HepG2 (cell line): Measurements from ENCODE around the gene HLA-DOA. TPM values are rescaled to one million over a fixed set of nuclear protein-coding genes. Genes with fewer than 3 reads are reported as not detected.

Source experiments
- CC2D1A ChIP-seq: sonication (generic); formaldehyde crosslinking; IDR thresholded peaks from 2 replicates; pipeline ENCODE4 v1.8.1; 2023; ENCODE audit warnings: mild to moderate bottlenecking, missing genetic modification reagents
- FOXA3 ChIP-seq: IDR thresholded peaks from 2 replicates; pipeline ENCODE4 v1.6.1; 2016; ENCODE audit warnings: missing genetic modification reagents, missing compliant biosample characterization
- HHEX ChIP-seq: IDR thresholded peaks from 2 replicates; pipeline ENCODE4 v1.6.1; 2016; ENCODE audit warnings: control low read depth
- ISL2 ChIP-seq: sonication (generic); formaldehyde crosslinking; IDR thresholded peaks from 2 replicates; pipeline ENCODE4 v1.5.0; 2020; ENCODE audit warnings: missing genetic modification reagents
- NFE2 ChIP-seq: sonication (generic); formaldehyde crosslinking; IDR thresholded peaks from 2 replicates; pipeline ENCODE4 v1.4.0; 2020; ENCODE audit warnings: missing genetic modification reagents
- NFKB2 ChIP-seq: sonication (generic); formaldehyde crosslinking; IDR thresholded peaks from 2 replicates; pipeline ENCODE4 v1.4.0; 2020; ENCODE audit warnings: missing genetic modification reagents, borderline replicate concordance
- PITX1 ChIP-seq: sonication (generic); formaldehyde crosslinking; IDR thresholded peaks from 2 replicates; pipeline ENCODE4 v1.5.1; 2020; ENCODE audit warnings: mild to moderate bottlenecking, missing genetic modification reagents
- SATB2 ChIP-seq: sonication (generic); formaldehyde crosslinking; IDR thresholded peaks from 2 replicates; pipeline ENCODE4 v1.5.0; 2020; ENCODE audit warnings: missing genetic modification reagents
- TMF1 ChIP-seq: sonication (generic); formaldehyde crosslinking; IDR thresholded peaks from 2 replicates; pipeline ENCODE4 v1.8.1; 2022; ENCODE audit warnings: low read depth, missing genetic modification reagents
- TOPORS ChIP-seq: sonication (generic); formaldehyde crosslinking; IDR thresholded peaks from 2 replicates; pipeline ENCODE4 v1.8.0; 2023; ENCODE audit warnings: mild to moderate bottlenecking, missing genetic modification reagents
- YEATS2 ChIP-seq: sonication (generic); formaldehyde crosslinking; IDR thresholded peaks from 2 replicates; pipeline ENCODE4 v1.4.0; 2020; ENCODE audit warnings: missing genetic modification reagents, borderline replicate concordance
- ZBTB42 ChIP-seq: sonication (generic); formaldehyde crosslinking; IDR thresholded peaks from 2 replicates; pipeline ENCODE4 v1.5.0; 2020; ENCODE audit warnings: mild to moderate bottlenecking, missing genetic modification reagents
- ZNF207 ChIP-seq: fragments of 450-650 bp; IDR thresholded peaks from 2 replicates; pipeline ENCODE4 v1.6.1; 2016; ENCODE audit warnings: antibody characterized with exemption, borderline replicate concordance
- ZNF331 ChIP-seq: sonication (generic); formaldehyde crosslinking; IDR thresholded peaks from 2 replicates; pipeline ENCODE4 v1.4.0; 2020; ENCODE audit warnings: missing genetic modification reagents
- ZNF333 ChIP-seq: sonication (generic); formaldehyde crosslinking; IDR thresholded peaks from 2 replicates; pipeline ENCODE4 v1.4.0; 2020; ENCODE audit warnings: mild to moderate bottlenecking, missing genetic modification reagents, borderline replicate concordance
- ZNF644 ChIP-seq: IDR thresholded peaks from 2 replicates; pipeline ENCODE4 v1.6.1; 2016; ENCODE audit warnings: low read depth
- polyA plus RNA-seq, 8 experiments: library from polyadenylated mRNA; depleted of rRNA in 3 of 8; stranded (reverse) in 7 of 8; unstranded in 1 of 8; fragments of >200 nt; fragmentation: Illumina TruSeq in 4 of 8; extraction: Trizol in 4 of 8; gene quantifications; 2 replicates each; pipeline versions ENCODE4 v1.2.1 to v1.2.3, GENCODE V29; 2011 to 2016; ENCODE audit warnings: low read depth in 4 of 8, missing spikeins in 1 of 8, mixed read lengths in 1 of 8; ENCODE audit not compliant: insufficient read depth in 1 of 8
- total RNA-seq, 5 experiments: library from RNA; depleted of rRNA; stranded (reverse); fragments of >200 nt; fragmentation: Illumina TruSeq; extraction: Trizol; gene quantifications; 2 replicates each; pipeline ENCODE4 v1.2.3, GENCODE V29; 2016; ENCODE audit warnings: low read depth in 1 of 5
- TF ChIP-seq, protein P1 (sequence below): sonication (generic); formaldehyde crosslinking; IDR thresholded peaks from 2 replicates; pipeline ENCODE4 v1.8.1; 2023; ENCODE audit warnings: mild to moderate bottlenecking, missing genetic modification reagents
- TF ChIP-seq, protein P2 (sequence below), 2 experiments: sonication (generic) in 1 of 2; formaldehyde crosslinking in 1 of 2; IDR thresholded peaks; 2 replicates each; pipeline versions ENCODE4 v1.4.0 to v1.6.1; 2018 to 2020; ENCODE audit warnings: missing genetic modification reagents in 2 of 2, borderline replicate concordance in 1 of 2, low read depth in 1 of 2, mild to moderate bottlenecking in 1 of 2, missing biosample characterization in 1 of 2
- TF ChIP-seq, protein P3 (sequence below): sonication (generic); formaldehyde crosslinking; IDR thresholded peaks from 2 replicates; pipeline ENCODE4 v1.9.0; 2021; ENCODE audit warnings: missing genetic modification reagents, borderline replicate concordance
- TF ChIP-seq, protein P4 (sequence below): sonication (generic); formaldehyde crosslinking; IDR thresholded peaks from 2 replicates; pipeline ENCODE4 v1.5.0; 2020; ENCODE audit warnings: missing genetic modification reagents, mild to moderate bottlenecking, borderline replicate concordance

The HLA-DOA gene
- total and polyA plus RNA-seq, 2 of the 13 experiments (the other 11 are each of a cell fraction or from before 2014, with no cell fraction given), result 0.03 to 0.09 TPM

DNA sequence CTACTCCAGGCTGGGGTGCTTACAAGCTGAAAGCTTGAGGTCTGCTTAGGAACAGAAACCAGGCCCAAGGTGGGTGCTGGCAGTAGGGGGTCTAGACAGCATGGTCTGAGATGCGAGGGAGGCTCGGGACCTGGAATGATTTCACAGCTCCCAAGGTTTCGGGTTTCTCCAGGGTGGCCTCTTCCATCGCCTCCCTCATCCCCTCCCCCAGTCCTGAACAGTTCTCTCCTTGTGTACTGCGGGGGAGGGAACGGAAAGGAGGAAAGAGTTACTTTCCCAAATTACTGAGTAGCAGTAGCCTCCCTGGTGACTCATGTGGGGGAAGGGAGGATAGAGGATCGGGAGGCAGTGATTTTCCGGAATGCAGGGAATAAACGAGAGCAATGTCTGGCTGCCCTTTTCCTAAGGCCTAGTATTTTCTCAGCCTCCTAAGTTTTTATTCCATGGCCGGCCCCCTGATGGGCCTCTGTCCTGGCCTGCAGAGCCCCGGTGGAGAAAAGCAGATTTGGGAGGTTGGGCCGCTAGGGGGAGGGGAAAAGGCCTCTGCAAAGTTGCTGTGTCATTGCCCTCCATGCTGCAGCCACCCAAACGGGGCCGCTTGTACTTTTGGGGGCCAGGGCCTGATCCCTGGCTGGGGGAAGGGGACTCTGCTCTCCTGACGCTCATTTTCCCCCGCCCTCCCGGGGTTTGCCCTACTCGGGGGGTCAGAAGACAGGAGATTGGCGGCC is 39.5 kb downstream of the HLA-DOA start (continued):
- TF ChIP-seq NFE2 (peak; percentile 97), NFKB2 (CRISPR knock-in tag) (peak; percentile 24), PITX1 (CRISPR knock-in tag) (peak; percentile 54), ZNF333 (CRISPR knock-in tag) (no peak; the same call in 1 of the 2 replicates), ZNF331 (peak; percentile 4), ZNF644 (CRISPR knock-in tag) (no peak), SATB2 (CRISPR knock-in tag) (0 out of 2 replicates have a peak, but pooled peaks have one; percentile 46), HHEX (CRISPR knock-in tag) (no peak), FOXA3 (CRISPR knock-in tag) (peak; percentile 3), ZNF207 (no peak), ZBTB42 (peak; percentile 45), TOPORS (CRISPR knock-in tag) (no peak; the same call in 1 of the 2 replicates), ISL2 (CRISPR knock-in tag) (0 out of 2 replicates have a peak, but pooled peaks have one; percentile 48), YEATS2 (CRISPR knock-in tag) (peak; percentile 18; the same call in 1 of the 2 replicates), TMF1 (CRISPR knock-in tag) (peak; percentile 5; the same call in 1 of the 2 replicates), CC2D1A (CRISPR knock-in tag) (no peak)
- TF ChIP-seq, protein P1, sequence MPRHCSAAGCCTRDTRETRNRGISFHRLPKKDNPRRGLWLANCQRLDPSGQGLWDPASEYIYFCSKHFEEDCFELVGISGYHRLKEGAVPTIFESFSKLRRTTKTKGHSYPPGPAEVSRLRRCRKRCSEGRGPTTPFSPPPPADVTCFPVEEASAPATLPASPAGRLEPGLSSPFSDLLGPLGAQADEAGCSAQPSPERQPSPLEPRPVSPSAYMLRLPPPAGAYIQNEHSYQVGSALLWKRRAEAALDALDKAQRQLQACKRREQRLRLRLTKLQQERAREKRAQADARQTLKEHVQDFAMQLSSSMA (CRISPR knock-in tag), result peak; percentile 71
- TF ChIP-seq, protein P2, sequence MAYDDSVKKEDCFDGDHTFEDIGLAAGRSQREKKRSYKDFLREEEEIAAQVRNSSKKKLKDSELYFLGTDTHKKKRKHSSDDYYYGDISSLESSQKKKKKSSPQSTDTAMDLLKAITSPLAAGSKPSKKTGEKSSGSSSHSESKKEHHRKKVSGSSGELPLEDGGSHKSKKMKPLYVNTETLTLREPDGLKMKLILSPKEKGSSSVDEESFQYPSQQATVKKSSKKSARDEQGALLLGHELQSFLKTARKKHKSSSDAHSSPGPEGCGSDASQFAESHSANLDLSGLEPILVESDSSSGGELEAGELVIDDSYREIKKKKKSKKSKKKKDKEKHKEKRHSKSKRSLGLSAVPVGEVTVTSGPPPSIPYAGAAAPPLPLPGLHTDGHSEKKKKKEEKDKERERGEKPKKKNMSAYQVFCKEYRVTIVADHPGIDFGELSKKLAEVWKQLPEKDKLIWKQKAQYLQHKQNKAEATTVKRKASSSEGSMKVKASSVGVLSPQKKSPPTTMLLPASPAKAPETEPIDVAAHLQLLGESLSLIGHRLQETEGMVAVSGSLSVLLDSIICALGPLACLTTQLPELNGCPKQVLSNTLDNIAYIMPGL (CRISPR knock-in tag; IDR thresholded peaks at IDR 0.05; ENCODE audit: borderline replicate concordance in 1 of 2, low read depth in 1 of 2), result peak; percentile 61 to 65; a peak in 3 of 4 replicates
- TF ChIP-seq, protein P3, sequence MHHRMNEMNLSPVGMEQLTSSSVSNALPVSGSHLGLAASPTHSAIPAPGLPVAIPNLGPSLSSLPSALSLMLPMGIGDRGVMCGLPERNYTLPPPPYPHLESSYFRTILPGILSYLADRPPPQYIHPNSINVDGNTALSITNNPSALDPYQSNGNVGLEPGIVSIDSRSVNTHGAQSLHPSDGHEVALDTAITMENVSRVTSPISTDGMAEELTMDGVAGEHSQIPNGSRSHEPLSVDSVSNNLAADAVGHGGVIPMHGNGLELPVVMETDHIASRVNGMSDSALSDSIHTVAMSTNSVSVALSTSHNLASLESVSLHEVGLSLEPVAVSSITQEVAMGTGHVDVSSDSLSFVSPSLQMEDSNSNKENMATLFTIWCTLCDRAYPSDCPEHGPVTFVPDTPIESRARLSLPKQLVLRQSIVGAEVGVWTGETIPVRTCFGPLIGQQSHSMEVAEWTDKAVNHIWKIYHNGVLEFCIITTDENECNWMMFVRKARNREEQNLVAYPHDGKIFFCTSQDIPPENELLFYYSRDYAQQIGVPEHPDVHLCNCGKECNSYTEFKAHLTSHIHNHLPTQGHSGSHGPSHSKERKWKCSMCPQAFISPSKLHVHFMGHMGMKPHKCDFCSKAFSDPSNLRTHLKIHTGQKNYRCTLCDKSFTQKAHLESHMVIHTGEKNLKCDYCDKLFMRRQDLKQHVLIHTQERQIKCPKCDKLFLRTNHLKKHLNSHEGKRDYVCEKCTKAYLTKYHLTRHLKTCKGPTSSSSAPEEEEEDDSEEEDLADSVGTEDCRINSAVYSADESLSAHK, result peak; percentile 79
- TF ChIP-seq, protein P4, sequence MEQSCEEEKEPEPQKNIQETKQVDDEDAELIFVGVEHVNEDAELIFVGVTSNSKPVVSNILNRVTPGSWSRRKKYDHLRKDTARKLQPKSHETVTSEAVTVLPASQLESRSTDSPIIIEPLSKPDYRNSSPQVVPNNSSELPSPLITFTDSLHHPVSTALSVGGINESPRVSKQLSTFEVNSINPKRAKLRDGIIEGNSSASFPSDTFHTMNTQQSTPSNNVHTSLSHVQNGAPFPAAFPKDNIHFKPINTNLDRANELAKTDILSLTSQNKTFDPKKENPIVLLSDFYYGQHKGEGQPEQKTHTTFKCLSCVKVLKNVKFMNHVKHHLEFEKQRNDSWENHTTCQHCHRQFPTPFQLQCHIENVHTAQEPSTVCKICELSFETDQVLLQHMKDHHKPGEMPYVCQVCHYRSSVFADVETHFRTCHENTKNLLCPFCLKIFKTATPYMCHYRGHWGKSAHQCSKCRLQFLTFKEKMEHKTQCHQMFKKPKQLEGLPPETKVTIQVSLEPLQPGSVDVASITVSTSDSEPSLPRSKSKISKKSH, result 0 out of 2 replicates have a peak, but pooled peaks have one; percentile 24
